Measurements from ENCODE around the gene FOXC1. TPM values are rescaled to one million over a fixed set of nuclear protein-coding genes. Genes with fewer than 3 reads are reported as not detected.

FOXC1 gene
- total RNA-seq, 4 donors from 2014 or later = 3.8 to 10.1 (median 6.7) TPM

DNA sequence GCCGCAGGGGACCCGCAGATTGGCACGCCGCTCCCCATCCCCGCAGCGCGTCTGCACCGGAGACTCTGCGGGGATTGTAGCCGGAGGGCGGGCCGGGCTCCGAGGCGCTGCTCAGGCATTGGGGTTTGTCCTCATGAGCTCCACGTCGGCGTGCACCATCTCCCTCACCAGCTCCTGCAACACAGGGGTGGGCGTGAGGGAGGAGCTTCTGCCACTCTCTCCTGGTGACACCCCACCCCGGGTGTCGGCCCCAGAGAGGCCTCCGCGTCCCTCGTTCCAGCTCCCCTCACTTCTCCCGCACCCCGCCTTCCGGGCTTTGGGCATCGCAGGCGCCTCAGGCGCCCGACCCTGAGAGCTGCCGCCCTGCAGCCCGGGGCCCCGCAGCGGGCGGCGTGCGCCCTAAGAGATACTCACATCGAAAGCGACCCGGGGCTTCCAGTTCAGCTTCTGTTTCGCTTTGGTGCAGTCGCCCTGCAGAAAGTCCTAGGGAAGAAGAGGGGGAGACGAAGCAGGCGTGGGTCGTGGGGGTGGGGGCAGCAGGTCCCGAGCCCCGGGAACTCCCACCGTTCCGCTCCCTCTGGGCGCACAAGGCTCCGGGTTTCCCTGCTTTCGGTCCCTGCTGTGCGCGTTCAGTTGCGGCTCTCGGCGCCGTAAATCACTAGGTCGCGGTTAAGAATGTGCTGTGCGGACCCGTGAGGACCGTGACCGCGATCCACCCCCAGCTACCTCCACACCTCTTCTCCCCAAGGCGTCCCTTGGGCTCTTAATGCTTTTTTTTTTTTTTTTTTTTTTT lies 14.5 kb downstream of the FOXC1 start:
- TF ChIP-seq, protein P1, sequence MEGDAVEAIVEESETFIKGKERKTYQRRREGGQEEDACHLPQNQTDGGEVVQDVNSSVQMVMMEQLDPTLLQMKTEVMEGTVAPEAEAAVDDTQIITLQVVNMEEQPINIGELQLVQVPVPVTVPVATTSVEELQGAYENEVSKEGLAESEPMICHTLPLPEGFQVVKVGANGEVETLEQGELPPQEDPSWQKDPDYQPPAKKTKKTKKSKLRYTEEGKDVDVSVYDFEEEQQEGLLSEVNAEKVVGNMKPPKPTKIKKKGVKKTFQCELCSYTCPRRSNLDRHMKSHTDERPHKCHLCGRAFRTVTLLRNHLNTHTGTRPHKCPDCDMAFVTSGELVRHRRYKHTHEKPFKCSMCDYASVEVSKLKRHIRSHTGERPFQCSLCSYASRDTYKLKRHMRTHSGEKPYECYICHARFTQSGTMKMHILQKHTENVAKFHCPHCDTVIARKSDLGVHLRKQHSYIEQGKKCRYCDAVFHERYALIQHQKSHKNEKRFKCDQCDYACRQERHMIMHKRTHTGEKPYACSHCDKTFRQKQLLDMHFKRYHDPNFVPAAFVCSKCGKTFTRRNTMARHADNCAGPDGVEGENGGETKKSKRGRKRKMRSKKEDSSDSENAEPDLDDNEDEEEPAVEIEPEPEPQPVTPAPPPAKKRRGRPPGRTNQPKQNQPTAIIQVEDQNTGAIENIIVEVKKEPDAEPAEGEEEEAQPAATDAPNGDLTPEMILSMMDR (IDR thresholded peaks at IDR 0.05) = no peak
- ATAC-seq (ENCODE audit: low FRiP score) = no peak
- DNase-seq (ENCODE audit: low spot score) = no peak

- no peak for DNase-seq (ENCODE audit: low spot score)
These were observed 15.4 kb downstream of the FOXC1 start for GRCh38 chr6:1624851-1625781.

DNA sequence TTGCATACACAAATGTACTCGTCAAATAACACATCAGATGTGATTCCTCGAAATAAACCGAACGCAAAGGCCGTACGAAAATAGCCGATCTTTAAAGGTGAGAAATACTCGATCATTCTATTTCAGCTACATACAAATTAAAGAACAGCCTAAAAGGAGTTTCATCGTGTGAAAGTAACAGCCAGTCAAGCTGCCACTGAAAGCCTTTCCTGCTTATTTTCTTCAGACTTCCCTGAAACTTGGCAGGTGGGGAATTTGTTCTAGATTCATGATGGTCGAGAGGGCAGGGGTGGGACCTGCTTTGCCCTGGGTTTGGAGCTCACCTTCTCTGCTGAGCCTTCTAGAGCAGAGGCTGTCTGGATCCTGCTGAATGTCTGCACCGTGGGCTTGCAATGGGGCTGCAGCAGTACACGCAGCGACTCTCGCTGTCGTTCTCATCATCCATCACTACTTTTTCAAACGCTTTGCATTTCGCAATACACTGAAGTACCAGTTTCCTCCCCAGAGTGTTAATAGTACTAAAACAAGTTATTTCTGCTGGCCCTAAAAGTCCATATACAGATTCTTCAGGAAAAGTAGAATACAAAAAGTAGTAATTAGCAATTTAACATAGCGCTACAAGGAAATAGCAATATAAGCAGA lies 16.2 kb downstream of the FOXC1 start:
- no peak for DNase-seq (ENCODE audit: low spot score)
- no peak for ATAC-seq (ENCODE audit: low FRiP score)
- TF ChIP-seq, protein P1 (IDR thresholded peaks at IDR 0.05) = no peak

More at GRCh38 chr6:1624851-1625781, 15.4 kb downstream of the FOXC1 start:
- TF ChIP-seq, protein P1 (IDR thresholded peaks at IDR 0.05) = no peak
- peak; percentile 76 for ATAC-seq (ENCODE audit: low FRiP score)

- DNase-seq (ENCODE audit: low spot score) (no peak), ATAC-seq (ENCODE audit: low FRiP score) (no peak)
- TF ChIP-seq, protein P1 (IDR thresholded peaks at IDR 0.05) = no peak
These were observed 16.8 kb downstream of the FOXC1 start for GRCh38 chr6:1626481-1626880.

DNA sequence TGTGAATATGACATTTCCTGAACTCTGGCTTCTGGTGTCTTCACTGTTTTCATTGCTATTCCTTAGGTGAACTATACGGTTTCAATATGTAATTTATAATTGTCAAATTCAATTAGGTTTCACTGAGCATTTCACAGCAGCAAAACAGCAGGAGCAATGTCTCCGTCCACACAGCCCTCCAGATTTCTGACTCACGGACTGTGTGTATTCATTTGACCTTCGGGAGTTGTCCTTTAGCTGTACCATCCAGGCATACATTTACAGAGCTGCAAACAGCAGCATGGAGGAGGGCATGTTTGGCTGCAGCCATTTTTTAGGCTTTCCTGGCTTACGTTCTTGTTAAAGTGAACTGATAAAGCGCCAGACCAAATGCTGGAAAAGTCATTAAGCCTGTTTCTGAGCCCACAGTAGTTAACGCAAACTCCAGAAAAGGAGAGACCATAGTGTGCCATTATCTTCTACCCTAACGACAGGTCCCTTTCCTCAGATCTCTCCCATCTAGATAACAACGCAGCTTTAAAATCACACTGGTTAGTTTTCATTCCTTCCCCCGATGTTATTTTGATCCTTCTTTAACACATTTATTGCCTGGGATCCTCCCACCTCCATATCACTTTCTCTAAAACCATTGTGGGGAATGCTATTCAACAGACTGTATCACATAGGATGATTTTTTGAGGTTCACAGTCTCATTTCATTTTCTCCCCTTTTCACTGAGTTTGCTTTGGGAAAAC lies 18.3 kb downstream of the FOXC1 start:
- TF ChIP-seq, protein P1 (IDR thresholded peaks at IDR 0.05) = no peak
- DNase-seq (ENCODE audit: low spot score) = no peak
- ATAC-seq (ENCODE audit: low FRiP score) = no peak

DNA sequence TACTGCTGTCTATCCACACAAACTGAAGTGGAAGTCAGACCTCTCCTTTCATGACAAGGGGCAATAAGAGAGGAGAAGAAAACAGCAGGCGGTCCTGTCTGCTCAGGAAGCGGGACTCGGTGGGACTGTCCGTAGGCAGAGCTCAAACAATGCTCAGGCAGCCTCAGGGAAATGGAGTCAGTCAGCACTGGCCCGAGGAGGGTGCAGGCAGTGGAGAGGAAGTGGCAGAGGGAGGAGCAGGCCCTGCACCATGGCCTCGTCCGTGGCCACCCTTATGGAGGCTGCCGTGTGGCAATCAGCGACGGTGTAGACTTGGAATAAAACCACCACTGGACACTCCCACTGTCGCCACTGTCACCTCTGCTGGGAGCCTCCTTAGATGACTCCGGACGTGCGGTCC lies 19.6 kb downstream of the FOXC1 start:
- TF ChIP-seq, protein P1 (IDR thresholded peaks at IDR 0.05) = no peak
- DNase-seq (ENCODE audit: low spot score) (no peak), ATAC-seq (ENCODE audit: low FRiP score) (no peak)

Data from omental fat pad (tissue), 4 donors.